RWPE1 (cell line): ENCODE measurements around the gene NMUR1.
"Not testable (repeated sequence)": the region's sequence is repeated elsewhere in the genome, so short reads cannot be mapped to it uniquely, and the experiment has no call there.

ENCODE experiments used
- CTCF ChIA-PET: fragments of 350-600 bp; sonication (Branson Sonifier 250); formaldehyde crosslinking; extraction: SDS; loops from one replicate; lab custom pipeline; 2021; lab: Yijun Ruan, JAX
- POLR2A ChIA-PET: fragments of 400-600 bp; formaldehyde crosslinking; extraction: SDS; loops from one replicate; lab custom pipeline; 2020; ENCODE audit warnings: antibody characterized with exemption; ENCODE audit not compliant: low non-redundant PET; lab: Yijun Ruan, JAX
- DNase-seq: peaks from one replicate; pipeline ENCODE4 v3.0.0; 2012; ENCODE audit warnings: low spot score
- H3K27ac ChIP-seq: fragments of 450-650 bp; 2 replicates; pipeline ENCODE4 v1.5.1; 2017
- CTCF ChIP-seq: fragments of 450-650 bp; conservative IDR thresholded peaks from 2 replicates; pipeline ENCODE4 v1.5.1; 2017; ENCODE audit warnings: low read depth, mild to moderate bottlenecking

The NMUR1 gene

DNA sequence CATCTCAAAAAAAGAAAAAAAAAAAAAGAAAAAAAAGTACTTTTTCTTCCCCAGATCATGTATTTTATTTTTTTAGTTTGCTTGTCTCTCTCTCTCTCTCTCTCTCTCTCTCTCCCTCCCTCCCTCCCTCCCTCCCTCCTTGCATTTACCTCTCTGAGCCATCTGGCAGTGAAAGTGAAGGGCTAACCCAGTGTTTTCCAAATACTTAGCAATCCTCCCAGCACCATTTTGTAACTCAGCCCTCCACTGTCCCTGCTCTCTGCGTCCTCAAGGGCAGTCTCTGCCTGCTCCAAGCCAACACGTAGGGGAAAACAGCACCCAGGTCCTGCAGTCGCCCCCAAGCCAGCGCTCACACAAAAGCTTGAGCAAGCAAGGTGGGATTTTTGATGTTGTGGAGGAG lies 42.9 kb upstream of the NMUR1 start:
- POLR2A ChIA-PET = no interaction called here
- CTCF ChIA-PET = interaction anchor here (1.6 to 2.1 kb wide), 2 partner anchors 9 to 29 kb away, joined by 4 to 8 read pairs; no protein-coding TSS in a partner anchor
- no peak for DNase-seq
- TF ChIP-seq CTCF = no peak
- H3K27ac ChIP-seq = no peak overlapping the region

DNA sequence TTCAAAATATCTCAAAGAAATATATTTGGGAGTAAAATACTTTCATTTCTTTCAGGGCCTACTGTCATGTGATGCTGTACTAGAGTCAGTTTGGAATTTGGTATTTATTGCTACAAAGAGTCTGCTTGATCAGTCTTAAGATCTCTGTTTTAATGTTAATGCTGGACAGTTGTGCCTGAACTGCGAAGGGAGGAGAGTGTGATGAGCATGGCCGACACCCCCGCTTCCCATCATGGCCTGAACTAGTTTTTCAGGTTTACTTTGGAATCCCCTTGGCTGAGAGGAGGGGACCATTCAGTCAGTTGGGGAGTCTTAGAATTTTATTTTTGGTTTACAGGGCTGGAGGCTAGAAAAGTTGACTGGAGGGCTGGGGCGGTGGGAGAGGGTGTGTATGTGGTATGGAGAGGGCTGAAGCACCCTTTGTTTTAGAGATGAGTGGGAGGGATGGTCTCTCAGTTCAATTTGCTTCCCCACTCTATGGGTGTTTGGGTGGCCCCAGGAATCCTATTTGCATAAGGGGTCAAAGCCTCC lies 41.5 kb upstream of the NMUR1 start:
- POLR2A ChIA-PET = no interaction called here
- CTCF ChIA-PET = interaction anchor here (0.6 to 0.7 kb wide), 2 partner anchors 13 to 55 kb away, joined by 3 to 5 read pairs; no protein-coding TSS in a partner anchor
- no peak for DNase-seq
- H3K27ac ChIP-seq = no peak overlapping the region
- no peak for TF ChIP-seq CTCF

DNA sequence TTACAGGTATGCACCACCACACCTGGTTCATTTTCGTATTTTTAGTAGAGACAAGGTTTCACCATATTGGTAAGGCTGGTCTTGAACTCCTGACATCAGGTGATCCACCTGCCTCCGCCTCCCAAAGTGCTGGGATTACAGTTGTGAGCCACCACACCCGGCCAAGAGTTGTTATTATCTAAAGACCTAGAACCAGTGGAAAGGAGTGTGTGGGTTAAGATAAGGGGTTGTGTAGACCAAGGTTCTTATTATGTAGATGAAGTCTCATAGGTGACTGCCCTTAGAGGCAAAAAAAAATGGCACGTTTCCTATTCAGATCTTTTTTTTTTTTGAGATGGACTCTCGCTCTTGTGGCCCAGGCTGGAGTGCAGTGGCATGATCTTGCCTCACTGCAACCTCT lies 40.7 kb upstream of the NMUR1 start:
- H3K27ac ChIP-seq, DNase-seq, POLR2A ChIA-PET: not testable (repeated sequence)
- CTCF ChIA-PET = interaction anchor here (0.6 to 0.7 kb wide), 3 partner anchors 10 to 54 kb away, joined by 3 to 5 read pairs (median 3); no protein-coding TSS in a partner anchor

DNA sequence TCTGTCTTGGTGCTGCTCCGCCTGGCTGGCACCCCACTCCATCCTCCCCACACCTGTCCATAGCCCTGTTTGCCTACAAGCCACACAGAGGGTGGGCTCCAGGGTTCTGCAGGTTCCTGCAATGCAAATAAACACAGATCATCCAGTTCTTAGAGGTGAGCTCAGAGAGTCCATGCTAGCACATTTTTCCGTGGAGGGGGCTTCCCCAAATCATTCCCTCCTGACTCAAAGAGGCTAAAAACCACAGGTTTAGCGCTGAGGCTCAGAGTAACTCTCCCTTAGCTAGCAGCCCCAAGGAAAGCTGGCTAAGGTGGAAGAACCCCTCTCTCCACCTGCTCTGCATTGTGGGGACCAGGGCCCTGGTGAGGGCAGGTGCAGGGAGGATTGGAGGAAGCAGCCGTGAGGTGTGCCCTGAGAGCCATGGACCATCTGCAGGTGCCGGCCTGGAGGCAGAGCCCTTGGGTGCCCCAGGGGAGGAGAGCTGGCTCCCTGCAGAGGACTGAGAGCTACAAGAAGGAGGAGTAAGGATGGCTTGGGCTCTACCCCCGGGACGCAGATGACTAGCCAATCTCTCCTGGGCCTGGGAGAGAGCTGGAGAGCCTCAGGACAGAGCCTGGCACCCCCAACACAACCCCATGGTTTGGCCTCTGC lies 38.7 kb upstream of the NMUR1 start:
- CTCF ChIA-PET = interaction anchor here (0.6 to 0.7 kb wide), 2 partner anchors 11 to 923 kb away, joined by 3 read pairs; no protein-coding TSS in a partner anchor
- TF ChIP-seq CTCF = no peak
- POLR2A ChIA-PET = no interaction called here
- H3K27ac ChIP-seq = no peak overlapping the region
- DNase-seq = no peak

GRCh38 chr2:231568098-231568784 lies 38.0 kb upstream of the NMUR1 start:
- no peak overlapping the region for H3K27ac ChIP-seq
- CTCF ChIA-PET = no interaction called here
- no peak for DNase-seq
- POLR2A ChIA-PET = no interaction called here
- no peak for TF ChIP-seq CTCF

GRCh38 chr2:231567159-231567558 lies 36.9 kb upstream of the NMUR1 start:
- CTCF ChIA-PET = no interaction called here
- no peak overlapping the region for H3K27ac ChIP-seq
- no peak for TF ChIP-seq CTCF
- POLR2A ChIA-PET = no interaction called here
- DNase-seq = no peak
